GM18505 (cell line): ENCODE data around the gene ZXDC.

Source experiments
- ATAC-seq: cut with Tn5 transposase; IDR thresholded peaks from one replicate; pipeline ENCODE4 v1.9.1; 2021; ENCODE audit not compliant: unreplicated experiment
- POLR2A ChIP-seq: IDR thresholded peaks from 4 replicates; pipeline ENCODE4 v1.6.1; 2011; ENCODE audit warnings: borderline replicate concordance; ENCODE audit not compliant: insufficient read depth, insufficient read length; ENCODE audit errors: extremely low read depth

ZXDC gene

DNA sequence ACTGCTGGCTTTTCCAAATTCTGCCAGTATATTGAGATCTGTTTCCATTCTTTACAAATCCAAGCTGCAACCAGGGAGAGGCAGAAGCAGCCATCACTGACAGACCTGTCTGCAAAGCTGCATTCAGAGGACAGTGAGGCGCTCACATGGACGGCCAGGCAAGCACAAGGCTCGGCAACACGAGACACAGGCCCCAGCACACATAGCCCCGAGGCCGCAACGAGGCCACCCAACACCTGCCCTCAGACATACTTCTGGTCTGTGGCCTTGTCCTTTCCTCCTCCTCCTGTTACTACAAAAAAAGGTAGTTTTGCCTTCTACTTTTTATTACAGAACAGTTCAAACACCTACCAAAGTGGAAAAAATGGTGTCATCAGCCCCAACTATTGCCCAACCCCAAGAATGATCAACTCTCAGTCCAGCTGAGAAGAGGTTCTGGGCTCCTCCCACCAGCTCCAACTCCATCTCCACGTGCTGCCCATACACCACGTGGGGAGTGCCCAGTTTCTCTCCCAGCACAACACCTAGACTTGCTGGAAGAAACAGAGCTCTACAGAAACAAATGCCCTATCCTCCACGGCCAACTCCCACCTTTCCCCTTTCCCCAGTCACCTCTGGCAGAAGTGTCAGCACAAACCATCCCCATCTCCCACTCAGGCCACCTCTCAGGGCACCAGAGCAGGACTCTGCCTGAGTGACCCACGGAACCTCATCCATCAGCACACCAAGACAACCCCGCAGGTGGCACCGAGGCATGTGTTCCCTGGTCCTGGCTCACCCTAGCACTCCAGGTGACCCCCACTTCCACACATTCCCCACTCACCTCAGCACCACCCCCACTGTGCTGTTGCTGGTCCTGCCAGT lies 7.4 kb downstream of the ZXDC start:
- no peak for TF ChIP-seq POLR2A
- no peak for ATAC-seq

- TF ChIP-seq POLR2A: no peak
- ATAC-seq: no peak
These were observed 8.1 kb downstream of the ZXDC start for GRCh38 chr3:126467611-126467955.

- TF ChIP-seq POLR2A: no peak
- ATAC-seq: no peak
These were observed 8.6 kb downstream of the ZXDC start for GRCh38 chr3:126466886-126467610.

- ATAC-seq: no peak
- TF ChIP-seq POLR2A: no peak
These were observed 9.7 kb downstream of the ZXDC start for GRCh38 chr3:126465928-126466544.

- no peak for TF ChIP-seq POLR2A
- no peak for ATAC-seq
These were observed 10.7 kb downstream of the ZXDC start for GRCh38 chr3:126464997-126465396.

GRCh38 chr3:126464494-126464893 lies 11.2 kb downstream of the ZXDC start:
- ATAC-seq: no peak
- TF ChIP-seq POLR2A: no peak

DNA sequence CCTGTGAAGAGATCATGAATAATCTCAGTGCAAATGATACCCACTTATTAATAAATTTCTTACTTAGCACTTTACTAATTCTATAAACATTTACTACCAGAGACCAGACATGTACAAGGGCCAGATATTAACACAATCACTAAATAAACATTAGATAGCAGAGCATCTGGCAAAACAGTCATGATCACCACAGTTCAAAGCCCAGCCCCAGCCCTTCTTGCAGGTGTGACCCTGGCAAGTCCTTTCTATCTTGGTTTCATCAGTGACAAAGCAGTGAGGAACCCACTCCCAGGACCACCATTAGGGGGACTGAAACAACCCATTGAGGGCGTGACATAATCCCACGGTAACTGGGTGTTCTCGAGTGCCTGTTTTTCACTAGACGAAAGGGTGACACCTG lies 11.6 kb downstream of the ZXDC start:
- TF ChIP-seq POLR2A: no peak
- no peak for ATAC-seq

DNA sequence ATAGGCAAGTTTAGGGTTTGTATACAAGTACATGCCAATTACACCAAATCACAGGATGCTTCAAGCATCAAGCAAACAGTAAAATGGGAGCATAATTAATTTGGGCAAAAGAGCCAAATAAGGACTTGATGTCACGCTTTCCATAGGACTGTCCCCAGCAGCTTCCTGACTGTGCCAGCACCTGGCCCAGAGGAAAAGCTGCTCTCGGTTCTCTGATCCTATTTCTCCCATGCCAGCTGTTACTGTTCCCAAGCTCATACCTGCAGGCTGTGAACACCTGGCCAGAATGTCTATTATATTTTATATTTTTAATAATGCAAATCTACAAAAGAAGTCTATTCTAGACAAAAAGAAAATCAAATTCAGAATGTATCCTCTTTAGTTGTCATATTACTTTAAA lies 12.2 kb downstream of the ZXDC start:
- no peak for TF ChIP-seq POLR2A
- no peak for ATAC-seq

DNA sequence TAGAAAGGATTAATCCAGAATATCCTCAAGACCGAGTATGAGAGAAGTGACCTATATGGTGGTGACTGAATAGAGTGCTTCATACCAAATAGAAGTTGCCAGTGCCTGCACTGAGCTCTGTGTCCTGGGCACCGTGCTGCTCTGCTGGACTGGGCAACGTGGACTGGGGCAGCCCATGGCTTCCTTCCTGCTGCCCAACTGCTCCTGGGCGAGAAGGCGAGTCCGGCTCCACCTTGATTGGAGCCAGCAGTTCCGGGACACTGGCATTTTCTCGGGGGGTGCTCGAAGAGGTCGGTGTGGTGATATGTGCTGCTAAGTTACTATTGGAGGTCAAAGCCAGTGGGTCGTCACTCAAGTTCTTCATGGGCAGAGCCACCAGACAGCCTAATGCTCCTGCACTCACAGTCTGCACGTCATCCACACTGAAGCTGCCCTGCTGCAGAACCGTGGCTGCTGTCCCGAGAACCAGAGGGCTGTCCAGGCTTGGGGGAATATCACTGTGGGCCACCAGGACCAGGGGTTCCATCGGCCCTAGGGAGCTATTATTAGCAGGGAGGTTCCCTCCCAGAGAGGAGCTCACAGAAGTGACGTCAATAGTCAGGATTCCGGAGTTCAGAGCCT lies 14.1 kb downstream of the ZXDC start:
- no peak for ATAC-seq
- no peak for TF ChIP-seq POLR2A

DNA sequence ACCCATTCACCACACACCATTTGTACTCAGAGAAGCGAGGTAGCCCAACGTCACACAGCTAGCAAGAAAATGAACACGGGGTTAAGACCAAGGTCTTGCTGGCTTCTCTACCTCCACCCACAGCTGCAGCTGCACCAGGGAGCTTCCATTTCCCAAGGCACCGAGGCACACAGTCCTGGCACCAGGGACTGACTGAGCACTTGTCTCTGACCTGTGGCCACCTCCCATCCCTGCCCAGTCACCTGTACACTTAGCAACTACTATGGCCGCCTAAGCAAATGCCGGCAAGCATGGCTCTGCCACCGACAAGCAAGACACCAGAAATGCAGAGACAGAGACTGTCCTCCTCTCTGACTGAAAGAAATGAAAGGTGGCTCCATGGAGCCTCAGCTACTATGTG lies 15.3 kb downstream of the ZXDC start:
- ATAC-seq: no peak
- no peak for TF ChIP-seq POLR2A

DNA sequence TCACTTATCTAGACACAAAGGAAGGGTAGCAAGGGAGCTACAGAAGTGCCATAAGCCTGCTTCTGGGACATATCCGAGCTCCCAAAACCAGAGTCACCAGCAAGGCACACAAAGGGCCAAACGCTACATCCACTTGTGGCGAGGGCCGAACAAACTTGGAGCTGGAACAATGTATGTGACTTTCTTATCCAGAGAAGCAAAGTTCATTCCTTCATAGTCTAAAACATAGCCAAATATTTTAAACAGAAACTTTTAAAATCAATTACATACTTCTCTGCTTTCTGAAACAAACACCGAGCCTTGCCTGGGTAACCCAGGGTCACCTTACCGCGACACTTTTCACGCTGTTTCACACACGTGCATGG lies 15.9 kb downstream of the ZXDC start:
- no peak for ATAC-seq
- TF ChIP-seq POLR2A: no peak

DNA sequence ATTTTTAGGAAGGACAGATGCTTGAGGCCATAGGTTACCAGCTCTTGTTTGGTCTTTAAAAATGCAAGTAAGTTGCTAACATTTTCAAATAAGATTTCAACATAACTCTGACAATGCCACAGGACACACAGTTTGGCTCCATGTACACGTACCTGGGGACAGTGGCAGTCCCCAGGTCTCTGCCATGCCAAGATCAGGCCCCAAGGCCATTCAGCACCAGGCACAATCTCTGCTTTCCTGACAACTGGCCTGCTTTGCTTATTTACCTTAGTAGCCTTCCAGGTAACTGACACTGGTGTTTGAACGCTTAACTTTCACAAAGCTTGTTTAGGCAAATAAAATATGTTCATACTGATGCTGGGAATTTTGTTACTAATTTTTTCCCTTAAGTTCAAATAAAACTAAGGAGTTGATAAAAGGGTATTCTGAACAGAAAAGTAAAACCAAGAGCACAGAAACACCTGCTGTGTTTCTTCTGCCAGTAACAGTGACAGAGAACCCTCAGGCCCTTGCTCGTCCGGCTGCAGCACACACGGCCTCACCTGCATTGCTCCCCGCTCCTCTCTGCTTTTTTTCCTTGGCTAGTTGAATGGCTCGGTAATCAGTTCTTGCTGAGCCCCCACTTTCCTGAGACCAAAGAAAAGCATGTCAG lies 16.5 kb downstream of the ZXDC start:
- no peak for ATAC-seq

GRCh38 chr3:126456766-126457388 lies 18.8 kb downstream of the ZXDC start:
- no peak for ATAC-seq
- no peak for TF ChIP-seq POLR2A

More for the DNA sequence above, 16.5 kb downstream of the ZXDC start:
- no peak for TF ChIP-seq POLR2A

- no peak for ATAC-seq
- no peak for TF ChIP-seq POLR2A
These were observed 19.5 kb downstream of the ZXDC start for GRCh38 chr3:126456211-126456610.
